NCI-H2171 treated with DMSO at 0.1 percent for 48 hours (cell line): Measurements from ENCODE around the gene ADIPOR2.

Source experiments
- DNase-seq: peaks from one replicate; lab custom pipeline; 2025; lab: John Stamatoyannopoulos, UW

The ADIPOR2 gene

GRCh38 chr12:1830401-1830845 lies 139.6 kb downstream of the ADIPOR2 start:
- DNase-seq, result no peak

GRCh38 chr12:1830981-1831963 lies 140.4 kb downstream of the ADIPOR2 start:
- peak; percentile 61 for DNase-seq

GRCh38 chr12:1832801-1833595 lies 142.1 kb downstream of the ADIPOR2 start:
- DNase-seq, result peak; percentile 86

- DNase-seq, result no peak
These were observed 142.7 kb downstream of the ADIPOR2 start for GRCh38 chr12:1833596-1834028.

- DNase-seq, result no peak
These were observed 143.5 kb downstream of the ADIPOR2 start for GRCh38 chr12:1834186-1834925.

- DNase-seq, result peak; percentile 95
These were observed 144.6 kb downstream of the ADIPOR2 start for GRCh38 chr12:1835211-1836131.

GRCh38 chr12:1836241-1836803 lies 145.5 kb downstream of the ADIPOR2 start:
- DNase-seq, result no peak

GRCh38 chr12:1836854-1837421 lies 146.1 kb downstream of the ADIPOR2 start:
- DNase-seq, result peak; percentile 99

GRCh38 chr12:1837541-1838204 lies 146.8 kb downstream of the ADIPOR2 start:
- no peak for DNase-seq
